Pancreas (tissue), 10 donors: ENCODE results near the gene TPBGL. TPM values are rescaled to one million over a fixed set of nuclear protein-coding genes. Genes with fewer than 3 reads are reported as not detected.

ENCODE experiments used
- ATAC-seq, 4 donors: fragments of 200-7000 bp; cut with Tn5 transposase; one replicate each; pipeline versions ENCODE4 v1.8.0 to v1.9.1; 2020; ENCODE audit warnings: mild to moderate bottlenecking in 4 of 4, moderate library complexity in 4 of 4
- DNase-seq, 6 donors: peaks; one replicate each; pipeline ENCODE4 v3.0.0-alpha.2; 2020
- FAIRE-seq: peaks from 2 replicates; lab custom pipeline; 2012; peaks lifted over from hg19 to GRCh38; lab: Jason Lieb, UNC
- H3K27ac ChIP-seq, 4 donors: fragments of 200-600 bp; sonication (generic); 1 replicate in 3 of 4; 2 replicates in 1 of 4; pipeline versions ENCODE4 v1.5.0 to v1.8.0; 2020
- H3K27me3 ChIP-seq, 4 donors: fragments of 200-600 bp; one replicate each; pipeline ENCODE4 v1.8.0; 2021
- H3K36me3 ChIP-seq, 3 donors: fragments of 200-600 bp; sonication (generic) in 1 of 3; one replicate each; pipeline versions ENCODE4 v1.5.0 to v1.8.0; 2020 to 2021
- H3K4me1 ChIP-seq, 3 donors: fragments of 200-600 bp; one replicate each; pipeline ENCODE4 v1.8.0; 2021
- H3K4me3 ChIP-seq, 4 donors: fragments of 200-600 bp; sonication (generic) in 2 of 4; one replicate each; pipeline versions ENCODE4 v1.5.0 to v1.8.0; 2020 to 2021
- H3K9me3 ChIP-seq, 4 donors: fragments of 200-600 bp; one replicate each; pipeline ENCODE4 v1.8.0; 2021
- CTCF ChIP-seq, 4 donors: fragments of 200-600 bp; sonication (generic) in 3 of 4; IDR thresholded peaks; one replicate each; pipeline versions ENCODE4 v1.5.0 to v1.8.0; 2021; ENCODE audit warnings: antibody characterized with exemption in 4 of 4
- WGBS, 2 donors: extraction: QIAGEN DNeasy Blood & Tissue Kit; methylation state at CpG; one replicate each; pipeline ENCODE4 v1.1.7; 2013; 5-methylcytosine and 5-hydroxymethylcytosine counted together
- intact Hi-C, 3 donors: fragments of 100-400 bp; cut with DNase I; formaldehyde crosslinking; loops; one replicate each; pipeline versions ENCODE4 v1.11.1 to v1.14.2; 2022
- polyA plus RNA-seq, 2 donors: library from polyadenylated mRNA; stranded (reverse); fragments of 200-250 nt; gene quantifications; one replicate each; pipeline ENCODE4 v1.2.3, GENCODE V29; 2013
- total RNA-seq, 6 donors: library from RNA; stranded (reverse); fragmentation: NEBNext Ultra II Directional in 4 of 6; extraction: Animal tissue kit (Norgen Biotek cat#: 25700) in 4 of 6; gene quantifications; one replicate each; pipeline versions ENCODE4 v1.2.1 to v1.2.4, GENCODE V29; 2021 to 2023
- donor health status: healthy with polysubstance abuse.
- donor health status: DM: no; HTN: no; CAD: no; lungs with moderate emphysema.
- donor health status: DM: no; HTN: no; CAD: no.
- donor health status: control.
- donor health status: control.
- donor health status: Bipolar disorder and iron deficiency.
- donor health status: DM: yes; HTN: yes; CAD: no.
- donor health status: DM: no; HTN: no; CAD: no.
- donor health status: DM: no; HTN: no; CAD: no.
- donor health status: DM: yes; HTN: yes; CAD: no.

TPBGL gene
- total and polyA plus RNA-seq, 8 donors: 0.04 to 0.28 (median 0.09) TPM; not detected in 1

- Histone ChIP-seq H3K36me3 (no peaks in the 10 kb centered on the region), H3K4me3 (no peak overlapping the region), H3K4me1 (peaks cover 0 to 3% (median 0%) of the 10 kb centered on the region in 3 donors), H3K9me3 (no peaks in the 10 kb centered on the region), H3K27ac (no peak overlapping the region), H3K27me3 (no peaks in the 10 kb centered on the region)
- DNase-seq (peak; percentile 79 to 98 (median 92)), FAIRE-seq (no peak), ATAC-seq (peak; percentile 95 to 97 (median 96))
- WGBS, 2 donors: 24 to 30% methylated on average over 9 of the region's 9 CpGs
- peak; percentile 77 to 93 (median 86) for TF ChIP-seq CTCF (IDR thresholded peaks at IDR 0.05)
- intact Hi-C loops: loop anchor here in 1 of 3 donors (5.0 kb wide), 1 partner anchor 63 kb away; no protein-coding TSS in a partner anchor
Measured at GRCh38 chr11:75204685-75205563, 35.6 kb upstream of the TPBGL start.

DNA sequence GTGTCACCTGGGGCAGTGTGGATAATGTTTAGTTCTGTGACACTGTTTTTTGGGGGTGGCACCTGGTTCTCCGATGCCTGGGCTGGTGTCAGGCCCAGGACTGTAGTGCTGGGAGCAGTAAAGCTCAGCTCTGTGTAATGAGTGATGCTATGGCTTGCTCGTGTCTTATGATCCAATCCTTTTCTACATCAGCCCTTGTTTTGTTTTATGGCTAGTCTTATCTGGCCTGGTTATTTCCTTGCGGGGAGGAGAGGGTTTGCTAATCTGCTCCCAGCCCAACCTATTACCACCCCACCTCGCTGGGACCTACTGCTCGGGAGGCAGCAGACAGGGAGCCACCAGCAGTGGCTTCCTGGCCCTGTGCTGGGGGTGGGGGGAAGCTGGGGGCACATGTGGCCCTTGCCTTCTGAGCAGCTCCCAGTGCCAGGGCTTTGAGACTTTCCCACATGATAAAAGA lies 35.0 kb upstream of the TPBGL start:
- DNase-seq: peak in 1 of 6 donors; percentile 20
- Histone ChIP-seq H3K4me3 (no peak overlapping the region), H3K4me1 (peaks cover 0 to 3% (median 0%) of the 10 kb centered on the region in 3 donors), H3K27ac (no peak overlapping the region), H3K27me3 (no peaks in the 10 kb centered on the region), H3K36me3 (no peaks in the 10 kb centered on the region), H3K9me3 (no peaks in the 10 kb centered on the region)
- no peak for ATAC-seq
- 75 to 82% methylated on average over 5 of the region's 5 CpGs for WGBS, 2 donors
- TF ChIP-seq CTCF (IDR thresholded peaks at IDR 0.05): no peak
- intact Hi-C loops: no loop called here
- FAIRE-seq: no peak

- FAIRE-seq (no peak), DNase-seq (peak in 1 of 6 donors; percentile 33), ATAC-seq (peak in 1 of 4 donors; percentile 23)
- WGBS, 2 donors: 5% methylated on average over 2 of the region's 2 CpGs
- intact Hi-C loops: no loop called here
- Histone ChIP-seq H3K4me3 (no peak overlapping the region), H3K4me1 (peaks cover 0 to 6% (median 0%) of the 10 kb centered on the region in 3 donors), H3K9me3 (no peaks in the 10 kb centered on the region), H3K27me3 (no peaks in the 10 kb centered on the region), H3K27ac (no peak overlapping the region), H3K36me3 (no peaks in the 10 kb centered on the region)
- TF ChIP-seq CTCF (IDR thresholded peaks at IDR 0.05): no peak
Measured at GRCh38 chr11:75208446-75208845, 32.1 kb upstream of the TPBGL start.

DNA sequence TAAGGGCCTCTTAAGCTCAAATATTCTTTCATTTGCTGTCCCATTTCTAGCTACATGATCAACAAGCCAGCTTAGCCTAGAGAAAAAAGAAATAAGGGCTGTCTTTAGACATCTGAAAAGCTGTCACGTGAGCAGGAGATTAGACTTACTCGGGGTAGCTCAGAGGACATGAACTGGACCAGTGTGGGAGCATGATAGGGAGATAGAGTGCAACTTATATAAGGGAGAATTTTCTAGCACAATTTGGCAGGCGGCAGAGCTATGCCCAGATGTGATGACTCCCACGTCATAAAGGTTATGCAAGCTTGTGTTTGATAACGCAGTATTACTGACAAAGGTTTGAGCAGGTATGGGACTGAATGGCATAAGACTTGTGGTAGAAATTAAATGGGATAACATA lies 28.2 kb upstream of the TPBGL start:
- H3K27me3 ChIP-seq: no peaks in the 10 kb centered on the region
- TF ChIP-seq CTCF (IDR thresholded peaks at IDR 0.05): no peak
- H3K4me3 ChIP-seq: no peak overlapping the region
- DNase-seq (peak in 3 of 6 donors; percentile 20 to 59 (median 45)), FAIRE-seq (no peak), ATAC-seq (peak; percentile 65 to 80 (median 73))
- H3K36me3 ChIP-seq: no peaks in the 10 kb centered on the region
- intact Hi-C loops: loop anchor here in 1 of 3 donors (10.0 kb wide), 1 partner anchor 78 kb away; no protein-coding TSS in a partner anchor
- WGBS, 2 donors: 25 to 31% methylated on average over 5 of the region's 5 CpGs
- peaks cover 0 to 6% (median 0%) of the 10 kb centered on the region in 3 donors for H3K4me1 ChIP-seq
- no peaks in the 10 kb centered on the region for H3K9me3 ChIP-seq
- peak overlapping the region in 1 of 4 donors; percentile 55 for H3K27ac ChIP-seq
